ENCODE measurements around the gene STAT5A.

GRCh38 chr17:42279776-42280630 is 8.3 kb upstream of the STAT5A start:
- TF ChIP-seq, protein P1, sequence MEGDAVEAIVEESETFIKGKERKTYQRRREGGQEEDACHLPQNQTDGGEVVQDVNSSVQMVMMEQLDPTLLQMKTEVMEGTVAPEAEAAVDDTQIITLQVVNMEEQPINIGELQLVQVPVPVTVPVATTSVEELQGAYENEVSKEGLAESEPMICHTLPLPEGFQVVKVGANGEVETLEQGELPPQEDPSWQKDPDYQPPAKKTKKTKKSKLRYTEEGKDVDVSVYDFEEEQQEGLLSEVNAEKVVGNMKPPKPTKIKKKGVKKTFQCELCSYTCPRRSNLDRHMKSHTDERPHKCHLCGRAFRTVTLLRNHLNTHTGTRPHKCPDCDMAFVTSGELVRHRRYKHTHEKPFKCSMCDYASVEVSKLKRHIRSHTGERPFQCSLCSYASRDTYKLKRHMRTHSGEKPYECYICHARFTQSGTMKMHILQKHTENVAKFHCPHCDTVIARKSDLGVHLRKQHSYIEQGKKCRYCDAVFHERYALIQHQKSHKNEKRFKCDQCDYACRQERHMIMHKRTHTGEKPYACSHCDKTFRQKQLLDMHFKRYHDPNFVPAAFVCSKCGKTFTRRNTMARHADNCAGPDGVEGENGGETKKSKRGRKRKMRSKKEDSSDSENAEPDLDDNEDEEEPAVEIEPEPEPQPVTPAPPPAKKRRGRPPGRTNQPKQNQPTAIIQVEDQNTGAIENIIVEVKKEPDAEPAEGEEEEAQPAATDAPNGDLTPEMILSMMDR (IDR thresholded peaks at IDR 0.05), result no peak
- TF ChIP-seq POLR2A (IDR thresholded peaks at IDR 0.05), result no peak
